ENCODE results near the gene TRPM8.

GRCh38 chr2:233968556-233968955, 51.4 kb downstream of the TRPM8 start:
- TF ChIP-seq, protein P1, sequence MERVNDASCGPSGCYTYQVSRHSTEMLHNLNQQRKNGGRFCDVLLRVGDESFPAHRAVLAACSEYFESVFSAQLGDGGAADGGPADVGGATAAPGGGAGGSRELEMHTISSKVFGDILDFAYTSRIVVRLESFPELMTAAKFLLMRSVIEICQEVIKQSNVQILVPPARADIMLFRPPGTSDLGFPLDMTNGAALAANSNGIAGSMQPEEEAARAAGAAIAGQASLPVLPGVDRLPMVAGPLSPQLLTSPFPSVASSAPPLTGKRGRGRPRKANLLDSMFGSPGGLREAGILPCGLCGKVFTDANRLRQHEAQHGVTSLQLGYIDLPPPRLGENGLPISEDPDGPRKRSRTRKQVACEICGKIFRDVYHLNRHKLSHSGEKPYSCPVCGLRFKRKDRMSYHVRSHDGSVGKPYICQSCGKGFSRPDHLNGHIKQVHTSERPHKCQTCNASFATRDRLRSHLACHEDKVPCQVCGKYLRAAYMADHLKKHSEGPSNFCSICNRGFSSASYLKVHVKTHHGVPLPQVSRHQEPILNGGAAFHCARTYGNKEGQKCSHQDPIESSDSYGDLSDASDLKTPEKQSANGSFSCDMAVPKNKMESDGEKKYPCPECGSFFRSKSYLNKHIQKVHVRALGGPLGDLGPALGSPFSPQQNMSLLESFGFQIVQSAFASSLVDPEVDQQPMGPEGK (CRISPR knock-in tag; IDR thresholded peaks at IDR 0.05; ENCODE audit: borderline replicate concordance): no peak
- TF ChIP-seq ZNF70 (CRISPR knock-in tag; IDR thresholded peaks at IDR 0.05): no peak
